Endothelial cell of umbilical vein (primary cell): Measurements from ENCODE around the gene FSIP1.

Experiments
- CTCF ChIP-seq, 2 donors: IDR thresholded peaks; 1 replicate in 1 of 2; 2 replicates in 1 of 2; pipeline ENCODE4 v1.5.1; 2011; ENCODE audit warnings: low read length in 2 of 2, mild to moderate bottlenecking in 2 of 2, moderate library complexity in 2 of 2, control low read depth in 1 of 2, inconsistent platforms in 1 of 2, low read depth in 1 of 2; ENCODE audit not compliant: insufficient read depth in 1 of 2; ENCODE audit errors: extremely low read depth in 1 of 2
- TF ChIP-seq, protein P1 (sequence below): IDR thresholded peaks from 2 replicates; pipeline ENCODE4 v1.6.1; 2011; ENCODE audit not compliant: insufficient read depth, insufficient read length

DNA sequence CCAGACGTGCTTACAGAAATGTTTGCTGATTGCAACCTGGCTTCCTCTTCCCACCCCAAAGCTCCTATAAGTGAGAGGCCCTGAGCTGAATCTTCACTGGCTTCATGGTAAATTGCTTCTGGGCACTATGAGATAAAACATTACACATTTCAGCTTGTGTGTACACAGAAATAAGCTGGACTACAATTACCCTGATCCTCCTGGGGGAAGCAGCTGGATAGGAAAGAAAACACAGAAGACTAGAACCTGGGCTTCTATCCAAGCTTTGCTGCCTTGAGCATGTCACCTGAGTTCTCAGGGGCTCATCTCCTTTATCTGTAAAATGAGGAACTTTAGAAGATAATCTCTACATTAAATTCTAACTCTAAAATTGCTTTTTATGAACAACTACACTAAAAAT lies 161.4 kb downstream of the FSIP1 start:
- no peak for TF ChIP-seq CTCF (IDR thresholded peaks at IDR 0.05; ENCODE audit: extremely low read depth in 1 of 2, insufficient read depth in 1 of 2, low read depth in 1 of 2, low read length in 2 of 2)
- TF ChIP-seq, protein P1, sequence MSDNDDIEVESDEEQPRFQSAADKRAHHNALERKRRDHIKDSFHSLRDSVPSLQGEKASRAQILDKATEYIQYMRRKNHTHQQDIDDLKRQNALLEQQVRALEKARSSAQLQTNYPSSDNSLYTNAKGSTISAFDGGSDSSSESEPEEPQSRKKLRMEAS: no peak
